AG04450 (cell line): ENCODE measurements around the gene RGS19. TPM values are rescaled to one million over a fixed set of nuclear protein-coding genes. Genes with fewer than 3 reads are reported as not detected.

Experiments
- CTCF ChIA-PET: fragments of 300-600, 350-600 bp; formaldehyde crosslinking; extraction: SDS; loops from one replicate; lab custom pipeline; 2022; ENCODE audit warnings: antibody characterized with exemption, inconsistent platforms; lab: Charles Lee
- POLR2A ChIA-PET: fragments of 350-600 bp; formaldehyde crosslinking; extraction: SDS; loops from one replicate; lab custom pipeline; 2021; ENCODE audit warnings: antibody characterized with exemption, inconsistent platforms; lab: Yijun Ruan, JAX
- DNase-seq: peaks from one replicate; pipeline ENCODE4 v3.0.0-alpha.2; 2011; ENCODE audit warnings: low read depth, low spot score
- H3K27ac ChIP-seq: one replicate; pipeline ENCODE4 v1.5.1; 2012; ENCODE audit warnings: low read depth, low read length, control low read depth
- H3K27me3 ChIP-seq: one replicate; pipeline ENCODE4 v1.6.0; 2012; ENCODE audit warnings: low read length; ENCODE audit not compliant: control insufficient read depth, insufficient read depth
- H3K4me3 ChIP-seq: 2 replicates; pipeline ENCODE4 v1.5.1; 2011; ENCODE audit warnings: mild to moderate bottlenecking, low read depth, low read length, control low read depth
- H3K9me3 ChIP-seq: 2 replicates; pipeline ENCODE4 v1.5.1; 2012; ENCODE audit warnings: low read length; ENCODE audit not compliant: control insufficient read depth, insufficient read depth
- polyA plus RNA-seq: library from polyadenylated mRNA; depleted of rRNA; stranded (reverse); fragments of >200 nt; gene quantifications from 2 replicates; pipeline ENCODE4 v1.2.3, GENCODE V29; 2011
- TF ChIP-seq, protein P1 (sequence below): IDR thresholded peaks from 2 replicates; pipeline ENCODE4 v1.5.1; 2011; ENCODE audit warnings: low read depth, low read length, control low read depth, inconsistent platforms

RGS19 gene
- polyA plus RNA-seq, 1 experiment: 7.5 TPM

DNA sequence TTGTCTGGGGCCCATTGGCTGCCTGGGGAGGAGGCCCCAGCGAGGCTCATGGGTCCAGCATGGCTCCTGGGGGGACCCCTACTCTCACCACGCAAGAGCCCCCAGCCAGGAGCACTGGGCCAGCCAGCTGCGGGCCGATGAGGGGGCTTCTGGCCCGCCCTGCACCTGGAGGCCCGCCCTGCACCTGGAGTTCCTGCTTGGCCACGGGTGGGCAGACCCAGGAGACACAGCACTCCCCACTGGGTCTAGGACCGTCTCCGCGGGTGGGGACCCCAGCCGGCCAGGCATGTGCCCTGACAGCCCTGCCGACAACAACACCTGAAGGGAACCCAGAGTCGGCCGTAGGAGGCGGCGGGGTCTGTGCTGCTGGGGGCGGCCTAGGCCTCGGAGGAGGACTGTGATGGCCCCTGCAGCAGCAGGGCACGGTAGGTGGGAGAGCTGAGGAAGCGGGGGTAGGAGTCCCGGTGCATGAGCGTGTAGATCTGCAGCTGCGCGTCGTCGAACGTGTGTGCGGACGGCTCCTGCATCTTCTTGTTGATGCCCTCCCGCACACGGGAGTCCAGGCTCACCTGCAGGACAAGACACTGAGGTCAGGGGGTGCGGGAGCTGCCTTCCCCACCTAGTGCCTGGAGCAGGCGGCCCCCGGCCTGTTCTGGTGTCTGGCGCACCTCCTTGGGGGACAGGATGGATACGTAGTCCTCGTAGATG, 5.7 kb downstream of the RGS19 start:
- no peaks in the 10 kb centered on the region; the same call in 1 of the 2 replicates for H3K9me3 ChIP-seq
- H3K4me3 ChIP-seq: no peak overlapping the region
- CTCF ChIA-PET: no interaction called here
- H3K27ac ChIP-seq: no peak overlapping the region
- DNase-seq: no peak
- TF ChIP-seq, protein P1, sequence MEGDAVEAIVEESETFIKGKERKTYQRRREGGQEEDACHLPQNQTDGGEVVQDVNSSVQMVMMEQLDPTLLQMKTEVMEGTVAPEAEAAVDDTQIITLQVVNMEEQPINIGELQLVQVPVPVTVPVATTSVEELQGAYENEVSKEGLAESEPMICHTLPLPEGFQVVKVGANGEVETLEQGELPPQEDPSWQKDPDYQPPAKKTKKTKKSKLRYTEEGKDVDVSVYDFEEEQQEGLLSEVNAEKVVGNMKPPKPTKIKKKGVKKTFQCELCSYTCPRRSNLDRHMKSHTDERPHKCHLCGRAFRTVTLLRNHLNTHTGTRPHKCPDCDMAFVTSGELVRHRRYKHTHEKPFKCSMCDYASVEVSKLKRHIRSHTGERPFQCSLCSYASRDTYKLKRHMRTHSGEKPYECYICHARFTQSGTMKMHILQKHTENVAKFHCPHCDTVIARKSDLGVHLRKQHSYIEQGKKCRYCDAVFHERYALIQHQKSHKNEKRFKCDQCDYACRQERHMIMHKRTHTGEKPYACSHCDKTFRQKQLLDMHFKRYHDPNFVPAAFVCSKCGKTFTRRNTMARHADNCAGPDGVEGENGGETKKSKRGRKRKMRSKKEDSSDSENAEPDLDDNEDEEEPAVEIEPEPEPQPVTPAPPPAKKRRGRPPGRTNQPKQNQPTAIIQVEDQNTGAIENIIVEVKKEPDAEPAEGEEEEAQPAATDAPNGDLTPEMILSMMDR: no peak
- H3K27me3 ChIP-seq: no peaks in the 10 kb centered on the region
- POLR2A ChIA-PET: no interaction called here

DNA sequence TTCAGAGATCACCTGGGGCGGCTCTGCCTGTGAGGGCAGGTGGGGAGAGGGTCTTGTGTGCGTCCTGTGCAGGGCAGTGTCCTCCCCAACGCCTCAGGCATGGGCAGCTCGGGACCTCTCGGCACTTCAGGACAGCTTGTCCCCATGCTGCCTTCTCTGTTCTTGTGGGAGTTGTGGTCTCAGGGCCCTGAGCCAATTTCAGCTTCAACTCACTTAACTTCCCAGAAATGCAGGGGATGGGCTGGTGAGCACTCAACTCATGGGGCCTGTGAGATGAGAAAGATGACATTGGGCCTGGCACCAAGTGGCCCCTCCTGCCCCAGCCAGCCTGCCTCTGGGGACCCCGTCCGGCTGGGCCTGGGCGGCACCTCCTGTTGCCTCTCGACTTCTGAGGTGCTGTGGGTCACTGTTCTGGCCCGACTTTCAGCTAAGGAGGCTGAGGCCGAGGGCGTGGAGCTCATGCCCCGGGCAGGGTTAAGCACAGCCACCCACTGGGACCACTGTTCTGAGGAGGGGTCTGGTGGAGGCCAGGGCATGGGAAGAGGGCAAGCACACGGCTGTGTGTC, 6.7 kb downstream of the RGS19 start:
- H3K9me3 ChIP-seq: no peaks in the 10 kb centered on the region; the same call in 1 of the 2 replicates
- no peak overlapping the region for H3K4me3 ChIP-seq
- H3K27ac ChIP-seq: no peak overlapping the region
- ChIA-PET CTCF (no interaction called here), POLR2A (no interaction called here)
- H3K27me3 ChIP-seq: no peaks in the 10 kb centered on the region
- DNase-seq: no peak
- TF ChIP-seq, protein P1: no peak

DNA sequence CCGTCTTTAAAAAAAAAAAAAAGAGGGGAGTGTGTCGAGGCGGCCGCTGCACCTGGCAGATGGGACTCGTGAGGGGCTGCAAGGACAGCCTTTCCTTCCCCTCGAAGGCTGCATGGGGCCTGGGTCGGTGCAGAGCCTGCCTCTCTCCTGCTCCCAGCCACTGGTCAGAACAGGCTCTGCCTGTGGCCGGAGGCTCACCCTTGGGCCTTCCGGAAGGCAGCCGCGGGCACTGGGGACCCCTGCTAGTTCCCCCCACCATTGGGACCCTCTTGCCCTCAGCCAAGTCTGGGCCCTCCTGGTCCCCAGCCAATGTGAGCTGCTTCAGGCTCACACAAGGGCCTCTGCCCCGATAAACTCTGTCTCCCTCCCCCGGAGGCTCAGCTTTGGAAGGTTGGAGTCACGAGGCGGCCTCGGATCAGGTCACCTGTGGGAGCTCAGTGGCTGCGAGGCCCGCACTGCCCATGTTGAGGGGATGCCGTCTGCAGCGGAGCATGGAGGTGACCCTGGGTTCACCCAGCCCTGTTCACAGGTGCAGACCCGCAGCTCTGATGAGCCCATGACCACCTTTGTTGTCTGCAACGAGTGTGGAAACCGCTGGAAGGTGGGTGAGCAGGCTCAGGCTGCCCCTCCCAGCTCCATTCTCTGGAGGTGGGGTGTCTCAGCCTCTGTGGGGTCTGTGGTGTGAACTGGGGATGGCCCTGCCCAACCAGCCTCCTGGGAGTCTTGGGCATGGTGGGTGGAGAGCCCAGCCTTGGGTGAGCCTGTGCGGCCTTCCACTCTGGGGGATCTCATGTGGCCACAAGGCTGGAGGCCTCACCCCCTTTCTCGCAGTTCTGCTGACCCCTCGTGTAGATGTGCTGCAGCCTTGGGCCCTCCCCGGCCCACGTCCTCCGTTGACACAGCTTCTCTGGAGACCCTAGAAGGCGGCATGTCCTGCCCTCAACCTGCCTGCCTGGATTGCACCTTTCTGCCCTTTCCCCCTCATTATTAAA, 7.7 kb downstream of the RGS19 start:
- H3K27me3 ChIP-seq: no peaks in the 10 kb centered on the region
- TF ChIP-seq, protein P1: no peak
- H3K27ac ChIP-seq: no peak overlapping the region
- no peaks in the 10 kb centered on the region; the same call in 1 of the 2 replicates for H3K9me3 ChIP-seq
- ChIA-PET CTCF (interaction anchor here (0.9 to 1.0 kb wide), 2 partner anchors 12 to 33 kb away, joined by 3 to 4 read pairs; no protein-coding TSS in a partner anchor), POLR2A (no interaction called here)
- no peak for DNase-seq
- H3K4me3 ChIP-seq: no peak overlapping the region

DNA sequence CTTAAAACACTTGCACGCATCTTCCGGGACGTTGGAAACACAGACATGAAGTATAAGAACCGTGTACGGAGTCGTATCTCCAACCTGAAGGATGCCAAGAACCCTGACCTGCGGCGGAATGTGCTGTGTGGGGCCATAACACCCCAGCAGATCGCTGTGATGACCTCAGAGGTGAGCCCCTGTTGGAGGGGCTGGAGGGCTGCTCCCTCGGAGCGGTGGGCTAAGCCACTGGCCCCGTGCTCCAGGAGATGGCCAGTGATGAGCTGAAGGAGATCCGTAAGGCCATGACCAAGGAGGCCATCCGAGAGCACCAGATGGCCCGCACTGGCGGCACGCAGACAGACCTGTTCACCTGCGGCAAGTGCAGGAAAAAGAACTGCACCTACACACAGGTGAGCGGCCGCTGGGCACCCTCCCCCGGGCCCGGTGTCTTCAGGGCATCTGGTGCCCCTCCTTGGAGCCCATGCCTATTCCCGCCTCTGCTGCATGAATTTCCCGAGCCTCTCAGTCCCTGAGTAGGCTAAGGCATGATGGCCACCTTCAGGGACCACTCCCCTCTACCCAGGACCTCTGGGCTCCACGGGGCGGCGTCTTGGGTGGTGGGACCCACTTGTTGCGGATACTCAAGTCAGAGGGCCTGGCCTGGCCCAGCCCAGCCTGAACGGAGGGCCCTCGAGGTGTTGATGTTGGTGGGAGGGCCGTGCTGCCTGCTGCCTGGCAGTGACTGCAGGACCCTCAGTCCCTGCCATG, 8.9 kb downstream of the RGS19 start:
- H3K27ac ChIP-seq: no peak overlapping the region
- H3K4me3 ChIP-seq: no peak overlapping the region
- DNase-seq: no peak
- ChIA-PET POLR2A (no interaction called here), CTCF (interaction anchor here (0.7 kb wide), 1 partner anchor 8 kb away, joined by 4 read pairs; no protein-coding TSS in a partner anchor)
- H3K27me3 ChIP-seq: no peaks in the 10 kb centered on the region
- H3K9me3 ChIP-seq: no peaks in the 10 kb centered on the region; the same call in 1 of the 2 replicates
- TF ChIP-seq, protein P1: no peak
